HL-60 (cell line): ENCODE data around the gene ATF2.

Source experiments
- DNase-seq, 2 experiments: peaks; one replicate each; pipeline ENCODE4 v3.0.0-alpha.2; 2010 to 2020; ENCODE audit warnings: low read depth in 1 of 2, low spot score in 1 of 2
- H3K27ac ChIP-seq: fragments of 250-450 bp; sonication (Bioruptor Pico); replicated peaks from 2 replicates; pipeline ENCODE4 v1.5.1; 2020; ENCODE audit warnings: mild to moderate bottlenecking, moderate library complexity
- H3K27me3 ChIP-seq: fragments of 250-450 bp; sonication (Bioruptor Pico); 2 replicates; pipeline ENCODE4 v1.5.1; 2021; ENCODE audit warnings: mild to moderate bottlenecking, moderate library complexity; ENCODE audit not compliant: insufficient read depth, poor library complexity, severe bottlenecking
- H3K4me3 ChIP-seq: replicated peaks from 2 replicates; pipeline ENCODE4 v1.5.1; 2011; ENCODE audit warnings: mild to moderate bottlenecking, control low read depth, low read length; ENCODE audit not compliant: insufficient read depth
- GABPA ChIP-seq: IDR thresholded peaks from 2 replicates; pipeline ENCODE4 v1.6.1; 2012; ENCODE audit warnings: low read depth
- POLR2AphosphoS5 ChIP-seq: IDR thresholded peaks from 2 replicates; pipeline ENCODE4 v1.6.1; 2012; ENCODE audit warnings: low read depth
- SPI1 ChIP-seq: IDR thresholded peaks from 2 replicates; pipeline ENCODE4 v1.6.1; 2012; ENCODE audit warnings: low read depth, mild to moderate bottlenecking, borderline replicate concordance
- TF ChIP-seq, protein P1 (sequence below): IDR thresholded peaks from one replicate; pipeline ENCODE4 v1.5.1; 2011; ENCODE audit warnings: low read length, control low read depth, inconsistent platforms; ENCODE audit not compliant: insufficient read depth
- TF ChIP-seq, protein P2 (sequence below): IDR thresholded peaks from 2 replicates; pipeline ENCODE4 v1.6.1; 2012; ENCODE audit warnings: low read depth; ENCODE audit not compliant: insufficient replicate concordance

ATF2 gene

DNA sequence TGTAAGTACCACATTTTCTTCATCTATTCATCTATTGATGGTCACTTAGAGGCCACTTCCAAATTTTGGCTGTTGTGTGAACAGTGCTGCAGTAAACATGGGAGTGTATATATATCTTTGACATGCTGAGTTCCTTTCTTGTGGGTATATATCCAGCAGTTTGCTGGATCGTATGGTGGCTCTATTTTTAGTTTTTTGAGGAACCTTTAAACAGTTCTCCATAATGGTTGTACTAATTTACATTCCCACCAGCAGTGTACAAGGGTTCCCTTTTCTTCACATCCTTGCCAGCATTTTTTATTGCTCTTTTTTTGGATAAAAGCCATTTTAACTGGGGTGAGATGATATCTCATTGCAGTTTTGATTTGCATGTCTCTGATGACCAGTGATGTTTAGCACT is 20.8 kb upstream of the ATF2 start:
- no peak overlapping the region for H3K4me3 ChIP-seq
- no peak overlapping the region for H3K27ac ChIP-seq
- H3K27me3 ChIP-seq = peaks cover 3% of the 10 kb centered on the region
- DNase-seq = no peak
- TF ChIP-seq, protein P1, sequence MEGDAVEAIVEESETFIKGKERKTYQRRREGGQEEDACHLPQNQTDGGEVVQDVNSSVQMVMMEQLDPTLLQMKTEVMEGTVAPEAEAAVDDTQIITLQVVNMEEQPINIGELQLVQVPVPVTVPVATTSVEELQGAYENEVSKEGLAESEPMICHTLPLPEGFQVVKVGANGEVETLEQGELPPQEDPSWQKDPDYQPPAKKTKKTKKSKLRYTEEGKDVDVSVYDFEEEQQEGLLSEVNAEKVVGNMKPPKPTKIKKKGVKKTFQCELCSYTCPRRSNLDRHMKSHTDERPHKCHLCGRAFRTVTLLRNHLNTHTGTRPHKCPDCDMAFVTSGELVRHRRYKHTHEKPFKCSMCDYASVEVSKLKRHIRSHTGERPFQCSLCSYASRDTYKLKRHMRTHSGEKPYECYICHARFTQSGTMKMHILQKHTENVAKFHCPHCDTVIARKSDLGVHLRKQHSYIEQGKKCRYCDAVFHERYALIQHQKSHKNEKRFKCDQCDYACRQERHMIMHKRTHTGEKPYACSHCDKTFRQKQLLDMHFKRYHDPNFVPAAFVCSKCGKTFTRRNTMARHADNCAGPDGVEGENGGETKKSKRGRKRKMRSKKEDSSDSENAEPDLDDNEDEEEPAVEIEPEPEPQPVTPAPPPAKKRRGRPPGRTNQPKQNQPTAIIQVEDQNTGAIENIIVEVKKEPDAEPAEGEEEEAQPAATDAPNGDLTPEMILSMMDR = no peak
- TF ChIP-seq POLR2AphosphoS5 = no peak
- no peak; the same call in 1 of the 2 replicates for TF ChIP-seq SPI1
- no peak for TF ChIP-seq GABPA
- TF ChIP-seq, protein P2, sequence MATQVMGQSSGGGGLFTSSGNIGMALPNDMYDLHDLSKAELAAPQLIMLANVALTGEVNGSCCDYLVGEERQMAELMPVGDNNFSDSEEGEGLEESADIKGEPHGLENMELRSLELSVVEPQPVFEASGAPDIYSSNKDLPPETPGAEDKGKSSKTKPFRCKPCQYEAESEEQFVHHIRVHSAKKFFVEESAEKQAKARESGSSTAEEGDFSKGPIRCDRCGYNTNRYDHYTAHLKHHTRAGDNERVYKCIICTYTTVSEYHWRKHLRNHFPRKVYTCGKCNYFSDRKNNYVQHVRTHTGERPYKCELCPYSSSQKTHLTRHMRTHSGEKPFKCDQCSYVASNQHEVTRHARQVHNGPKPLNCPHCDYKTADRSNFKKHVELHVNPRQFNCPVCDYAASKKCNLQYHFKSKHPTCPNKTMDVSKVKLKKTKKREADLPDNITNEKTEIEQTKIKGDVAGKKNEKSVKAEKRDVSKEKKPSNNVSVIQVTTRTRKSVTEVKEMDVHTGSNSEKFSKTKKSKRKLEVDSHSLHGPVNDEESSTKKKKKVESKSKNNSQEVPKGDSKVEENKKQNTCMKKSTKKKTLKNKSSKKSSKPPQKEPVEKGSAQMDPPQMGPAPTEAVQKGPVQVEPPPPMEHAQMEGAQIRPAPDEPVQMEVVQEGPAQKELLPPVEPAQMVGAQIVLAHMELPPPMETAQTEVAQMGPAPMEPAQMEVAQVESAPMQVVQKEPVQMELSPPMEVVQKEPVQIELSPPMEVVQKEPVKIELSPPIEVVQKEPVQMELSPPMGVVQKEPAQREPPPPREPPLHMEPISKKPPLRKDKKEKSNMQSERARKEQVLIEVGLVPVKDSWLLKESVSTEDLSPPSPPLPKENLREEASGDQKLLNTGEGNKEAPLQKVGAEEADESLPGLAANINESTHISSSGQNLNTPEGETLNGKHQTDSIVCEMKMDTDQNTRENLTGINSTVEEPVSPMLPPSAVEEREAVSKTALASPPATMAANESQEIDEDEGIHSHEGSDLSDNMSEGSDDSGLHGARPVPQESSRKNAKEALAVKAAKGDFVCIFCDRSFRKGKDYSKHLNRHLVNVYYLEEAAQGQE = no peak

DNA sequence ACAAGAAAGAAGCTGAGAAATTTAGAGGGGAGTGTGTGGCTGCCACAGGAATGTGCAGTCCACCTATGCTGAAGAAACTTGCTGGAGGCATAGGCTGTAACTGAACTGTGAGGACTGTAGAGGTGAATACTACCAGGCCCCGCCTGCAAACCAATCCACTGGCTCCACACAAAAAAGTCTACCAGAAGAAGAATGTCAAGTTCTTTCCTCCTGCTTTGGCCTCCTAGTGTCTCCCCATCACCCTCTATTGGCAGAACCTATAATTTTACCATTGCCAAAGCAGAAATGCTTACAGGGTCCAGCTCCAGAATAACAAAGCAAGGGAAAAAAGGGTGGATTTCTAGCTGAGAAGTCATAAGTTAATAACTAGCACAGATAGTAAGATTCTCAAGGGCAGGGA is 19.4 kb upstream of the ATF2 start:
- DNase-seq = peak in 1 of 2 experiments; percentile 20
- H3K27me3 ChIP-seq = no peaks in the 10 kb centered on the region
- no peak for TF ChIP-seq SPI1
- no peak for TF ChIP-seq GABPA
- TF ChIP-seq, protein P1 = peak; percentile 3
- TF ChIP-seq, protein P2 = no peak
- no peak for TF ChIP-seq POLR2AphosphoS5
- H3K27ac ChIP-seq = no peak overlapping the region
- H3K4me3 ChIP-seq = no peak overlapping the region

DNA sequence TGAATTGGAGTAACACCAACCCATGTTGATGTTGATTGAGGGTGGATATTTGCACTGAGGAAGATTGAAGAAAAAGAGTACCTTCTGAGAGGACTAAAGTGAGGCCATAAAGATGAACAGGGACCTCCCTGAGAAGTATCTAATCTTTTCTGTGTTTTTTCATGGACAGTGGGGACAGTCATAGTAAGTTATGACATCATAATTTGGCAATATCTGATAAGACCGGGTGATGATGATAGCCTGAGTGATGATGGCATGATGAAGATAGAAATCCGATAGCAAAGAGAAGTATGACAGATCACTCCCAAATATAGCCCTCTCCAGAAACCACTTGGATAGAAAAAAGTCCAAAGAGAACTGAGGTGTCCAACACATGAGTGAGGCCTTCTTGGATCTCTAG is 15.7 kb upstream of the ATF2 start:
- Histone ChIP-seq H3K27ac (no peak overlapping the region), H3K27me3 (no peaks in the 10 kb centered on the region), H3K4me3 (no peak overlapping the region)
- TF ChIP-seq, protein P1 = no peak
- TF ChIP-seq SPI1 (no peak), POLR2AphosphoS5 (no peak), GABPA (no peak)
- TF ChIP-seq, protein P2 = no peak
- DNase-seq = no peak
